SK-N-MC (cell line): ENCODE results near the gene LMF1.
"Not testable (repeated sequence)": the region's sequence is repeated elsewhere in the genome, so short reads cannot be mapped to it uniquely, and the experiment has no call there.

Source experiments
- DNase-seq: peaks from one replicate; pipeline ENCODE4 v3.0.0-alpha.2; 2011; ENCODE audit warnings: low read depth, low spot score
- H3K27ac ChIP-seq: fragments of 200-600 bp; sonication (generic); 2 replicates; pipeline ENCODE4 v1.5.1; 2016; ENCODE audit warnings: mixed run types
- H3K36me3 ChIP-seq: fragments of 200-600 bp; sonication (generic); 2 replicates; pipeline ENCODE4 v1.6.1; 2017; ENCODE audit warnings: antibody characterized with exemption, low read length, mixed read lengths; ENCODE audit not compliant: insufficient read depth
- H3K4me3 ChIP-seq: fragments of 200-600 bp; sonication (generic); 2 replicates; pipeline ENCODE4 v1.5.1; 2016
- H3K9ac ChIP-seq: fragments of 200-600 bp; sonication (generic); 2 replicates; pipeline ENCODE4 v1.8.0; 2017; ENCODE audit warnings: mixed run types, mixed read lengths; ENCODE audit not compliant: insufficient read length
- H3K9me3 ChIP-seq: fragments of 200-600 bp; sonication (generic); 2 replicates; pipeline ENCODE4 v1.6.1; 2017; ENCODE audit warnings: low read depth, mild to moderate bottlenecking, antibody characterized with exemption, low read length, moderate library complexity, mixed read lengths
- EZH2 ChIP-seq: fragments of 200-600 bp; sonication (generic); IDR thresholded peaks from one replicate; pipeline ENCODE4 v1.6.1; 2017; ENCODE audit warnings: antibody characterized with exemption
- FOXP2 ChIP-seq: optimal IDR thresholded peaks from 2 replicates; pipeline ENCODE3; 2011; ENCODE audit warnings: mild to moderate bottlenecking, moderate library complexity; ENCODE audit not compliant: insufficient read depth; ENCODE audit errors: extremely low read length, control extremely low read depth
- POLR2AphosphoS5 ChIP-seq: IDR thresholded peaks from 2 replicates; pipeline ENCODE4 v1.6.1; 2012; ENCODE audit warnings: mild to moderate bottlenecking, low read depth, low read length, borderline replicate concordance

LMF1 gene

DNA sequence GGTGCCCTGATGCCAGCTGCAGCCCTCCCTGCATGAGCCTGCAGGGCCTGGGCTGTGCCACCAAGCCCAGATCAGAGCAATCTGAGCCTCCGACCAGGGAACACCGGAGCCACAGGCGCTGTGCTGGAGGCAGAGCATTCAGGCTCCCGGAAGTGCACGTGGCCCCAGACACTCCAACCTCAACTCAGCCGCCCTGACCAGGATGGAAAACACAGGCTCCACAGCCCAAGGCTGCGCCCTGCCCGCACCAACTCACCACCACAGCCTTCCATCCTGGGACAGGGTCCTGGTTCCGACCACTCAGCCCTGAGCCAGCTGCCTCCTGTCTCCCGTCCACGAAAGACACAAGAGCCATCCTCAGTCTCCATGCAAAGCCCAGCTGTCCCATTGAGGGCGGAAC, 18.5 kb downstream of the LMF1 start:
- Histone ChIP-seq H3K36me3 (no peaks in the 10 kb centered on the region; the same call in 1 of the 2 replicates), H3K27ac (no peak overlapping the region), H3K9ac (no peak overlapping the region), H3K9me3 (no peaks in the 10 kb centered on the region), H3K4me3 (no peak overlapping the region)
- no peak for DNase-seq
- TF ChIP-seq POLR2AphosphoS5 (no peak), EZH2 (no peak), FOXP2 (no peak)

DNA sequence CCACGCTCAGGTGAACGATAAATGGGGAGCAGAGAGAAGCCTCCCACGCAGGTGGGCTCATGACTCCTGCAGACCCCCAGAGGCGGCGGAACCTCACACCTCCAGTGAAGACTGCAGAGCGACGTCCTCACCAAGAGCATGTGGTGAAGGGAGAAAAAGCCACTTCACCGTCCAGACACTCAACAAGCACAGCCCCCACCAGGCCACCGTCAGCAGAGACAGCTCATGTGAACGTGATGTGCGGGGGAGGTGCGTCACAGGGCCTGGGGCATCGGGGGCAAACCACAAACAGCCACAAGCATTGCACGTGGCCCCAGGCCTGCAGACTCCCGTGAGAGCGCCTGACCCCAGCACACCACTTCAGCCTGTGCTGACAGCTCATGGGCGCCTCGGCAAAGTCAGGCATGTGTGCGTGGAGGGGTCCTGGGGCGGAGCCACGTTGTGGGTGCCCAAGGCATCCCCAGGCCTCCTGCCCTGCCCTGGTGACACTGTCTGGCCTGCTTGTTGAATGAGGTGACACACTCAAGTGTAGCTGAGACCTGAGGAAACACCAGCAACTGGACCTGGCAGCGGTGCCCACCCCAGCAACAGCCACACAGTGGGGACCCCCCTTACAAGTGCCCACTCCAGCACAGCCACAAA, 19.0 kb downstream of the LMF1 start:
- H3K9me3 ChIP-seq, result no peaks in the 10 kb centered on the region
- no peak for DNase-seq
- no peak overlapping the region for H3K27ac ChIP-seq
- no peaks in the 10 kb centered on the region; the same call in 1 of the 2 replicates for H3K36me3 ChIP-seq
- TF ChIP-seq FOXP2 (no peak), EZH2 (no peak), POLR2AphosphoS5 (no peak)
- no peak overlapping the region for H3K4me3 ChIP-seq
- H3K9ac ChIP-seq, result no peak overlapping the region

DNA sequence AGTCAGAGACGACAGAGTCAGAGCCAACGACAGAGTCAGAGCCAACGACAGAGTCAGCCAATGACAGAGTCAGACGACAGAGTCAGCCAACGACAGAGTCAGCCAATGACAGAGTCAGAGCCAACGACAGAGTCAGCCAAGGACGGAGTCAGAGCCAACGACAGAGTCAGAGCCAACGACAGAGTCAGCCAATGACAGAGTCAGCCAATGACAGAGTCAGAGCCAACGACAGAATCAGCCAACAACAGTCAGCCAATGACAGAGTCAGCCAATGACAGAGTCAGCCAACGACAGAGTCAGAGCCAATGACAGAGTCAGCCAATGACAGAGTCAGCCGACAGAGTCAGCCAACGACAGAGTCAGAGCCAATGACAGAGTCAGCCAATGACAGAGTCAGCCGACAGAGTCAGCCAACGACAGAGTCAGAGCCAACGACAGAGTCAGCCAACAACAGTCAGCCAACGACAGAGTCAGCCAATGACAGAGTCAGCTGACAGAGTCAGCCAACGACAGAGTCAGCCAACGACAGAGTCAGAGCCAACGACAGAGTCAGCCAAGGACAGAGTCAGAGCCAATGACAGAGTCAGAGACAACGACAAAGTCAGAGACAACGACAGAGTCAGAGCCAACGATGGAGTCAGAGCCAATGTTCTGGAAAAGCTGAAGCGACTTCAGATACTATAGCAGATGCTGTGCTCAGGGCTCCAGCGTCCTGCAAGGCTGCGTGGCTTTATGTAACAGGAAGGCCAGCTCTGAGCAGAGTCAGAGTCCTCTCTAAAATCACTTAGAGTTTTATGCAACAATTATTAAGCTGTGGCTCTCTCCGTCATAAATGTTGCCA, 19.8 kb downstream of the LMF1 start:
- H3K9me3 ChIP-seq, DNase-seq, H3K36me3 ChIP-seq, H3K4me3 ChIP-seq, H3K27ac ChIP-seq, H3K9ac ChIP-seq: not testable (repeated sequence)

DNA sequence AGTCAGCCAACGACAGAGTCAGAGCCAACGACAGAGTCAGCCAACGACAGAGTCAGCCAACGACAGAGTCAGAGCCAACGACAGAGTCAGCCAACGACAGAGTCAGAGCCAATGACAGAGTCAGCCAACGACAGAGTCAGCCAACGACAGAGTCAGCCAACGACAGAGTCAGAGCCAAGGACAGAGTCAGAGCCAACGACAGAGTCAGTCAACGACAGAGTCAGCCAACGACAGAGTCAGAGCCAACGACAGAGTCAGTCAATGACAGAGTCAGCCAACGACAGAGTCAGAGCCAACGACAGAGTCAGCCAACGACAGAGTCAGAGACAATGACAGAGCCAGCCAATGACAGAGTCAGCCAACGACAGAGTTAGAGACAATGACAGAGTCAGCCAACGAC, 22.0 kb downstream of the LMF1 start:
- H3K4me3 ChIP-seq, H3K27ac ChIP-seq, H3K9me3 ChIP-seq, H3K9ac ChIP-seq, DNase-seq, H3K36me3 ChIP-seq: not testable (repeated sequence)

DNA sequence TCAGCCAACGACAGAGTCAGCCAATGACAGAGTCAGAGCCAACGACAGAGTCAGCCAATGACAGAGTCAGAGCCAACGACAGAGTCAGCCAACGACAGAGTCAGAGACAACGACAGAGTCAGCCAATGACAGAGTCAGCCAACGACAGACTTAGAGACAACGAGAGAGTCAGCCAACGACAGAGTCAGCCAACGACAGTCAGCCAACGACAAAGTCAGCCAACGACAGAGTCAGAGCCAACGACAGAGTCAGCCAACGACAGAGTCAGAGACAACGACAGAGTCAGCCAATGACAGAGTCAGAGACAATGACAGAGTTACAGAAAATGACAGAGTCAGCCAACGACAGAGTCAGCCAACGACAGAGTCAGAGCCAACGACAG, 22.9 kb downstream of the LMF1 start:
- not testable (repeated sequence) for H3K36me3 ChIP-seq, H3K9ac ChIP-seq, H3K9me3 ChIP-seq, H3K27ac ChIP-seq, H3K4me3 ChIP-seq, DNase-seq

DNA sequence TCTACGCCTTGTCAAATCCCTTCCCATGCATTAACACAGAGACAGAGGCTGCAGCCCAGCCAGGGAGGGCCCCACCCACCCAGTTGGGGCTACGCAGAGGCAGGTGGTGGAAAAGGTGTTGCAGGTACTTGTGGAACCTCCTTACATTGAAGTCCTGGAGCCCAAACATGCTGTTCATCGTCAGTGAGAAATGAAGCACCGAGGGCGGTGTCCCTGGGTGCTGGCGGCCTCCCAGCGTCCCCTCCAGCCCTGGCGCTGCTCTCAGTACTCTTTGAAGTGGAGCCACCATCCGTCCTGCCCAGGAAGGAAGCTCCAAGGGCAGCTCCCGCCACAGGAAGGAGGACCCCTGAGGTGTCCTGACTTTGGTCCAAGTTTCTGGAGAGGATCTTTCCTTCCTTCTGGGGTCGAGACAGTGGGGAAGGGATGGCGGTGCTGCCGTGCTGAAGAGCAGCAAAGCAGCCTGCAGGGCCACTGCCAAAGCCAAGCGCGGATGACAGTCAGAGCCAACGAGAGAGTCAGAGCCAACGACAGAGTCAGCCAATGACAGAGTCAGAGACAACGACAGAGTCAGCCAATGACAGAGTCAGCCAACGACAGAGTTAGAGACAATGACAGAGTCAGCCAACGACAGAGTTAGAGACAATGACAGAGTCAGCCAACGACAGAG, 23.4 kb downstream of the LMF1 start:
- no peak for DNase-seq
- H3K36me3 ChIP-seq, result no peaks in the 10 kb centered on the region; the same call in 1 of the 2 replicates
- H3K9me3 ChIP-seq, result no peaks in the 10 kb centered on the region
- TF ChIP-seq POLR2AphosphoS5 (no peak), EZH2 (no peak), FOXP2 (no peak)
- no peak overlapping the region for H3K9ac ChIP-seq
- no peak overlapping the region; the same call in 1 of the 2 replicates for H3K4me3 ChIP-seq
- H3K27ac ChIP-seq, result no peak overlapping the region

DNA sequence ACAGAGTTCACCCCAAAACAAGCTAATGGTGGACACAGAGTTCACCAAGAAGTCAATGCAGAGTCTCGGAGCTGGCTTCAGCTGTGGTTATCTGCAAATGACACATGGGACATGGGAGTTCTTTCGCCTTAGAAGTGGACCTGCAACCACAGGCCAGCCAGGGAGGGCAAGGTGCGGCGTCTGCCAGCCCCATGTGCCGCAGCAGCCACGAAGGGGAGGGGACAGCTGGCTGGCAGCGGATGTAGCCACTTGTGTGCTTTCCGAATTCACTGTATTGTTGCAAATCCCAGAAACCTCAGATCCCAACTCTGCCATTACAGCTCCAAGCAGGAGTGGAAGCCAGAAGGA, 24.8 kb downstream of the LMF1 start:
- Histone ChIP-seq H3K9ac (no peak overlapping the region), H3K4me3 (no peak overlapping the region), H3K36me3 (peaks cover 5% of the 10 kb centered on the region; the same call in 1 of the 2 replicates), H3K9me3 (no peaks in the 10 kb centered on the region), H3K27ac (no peak overlapping the region)
- TF ChIP-seq EZH2 (no peak), POLR2AphosphoS5 (no peak), FOXP2 (no peak)
- no peak for DNase-seq

DNA sequence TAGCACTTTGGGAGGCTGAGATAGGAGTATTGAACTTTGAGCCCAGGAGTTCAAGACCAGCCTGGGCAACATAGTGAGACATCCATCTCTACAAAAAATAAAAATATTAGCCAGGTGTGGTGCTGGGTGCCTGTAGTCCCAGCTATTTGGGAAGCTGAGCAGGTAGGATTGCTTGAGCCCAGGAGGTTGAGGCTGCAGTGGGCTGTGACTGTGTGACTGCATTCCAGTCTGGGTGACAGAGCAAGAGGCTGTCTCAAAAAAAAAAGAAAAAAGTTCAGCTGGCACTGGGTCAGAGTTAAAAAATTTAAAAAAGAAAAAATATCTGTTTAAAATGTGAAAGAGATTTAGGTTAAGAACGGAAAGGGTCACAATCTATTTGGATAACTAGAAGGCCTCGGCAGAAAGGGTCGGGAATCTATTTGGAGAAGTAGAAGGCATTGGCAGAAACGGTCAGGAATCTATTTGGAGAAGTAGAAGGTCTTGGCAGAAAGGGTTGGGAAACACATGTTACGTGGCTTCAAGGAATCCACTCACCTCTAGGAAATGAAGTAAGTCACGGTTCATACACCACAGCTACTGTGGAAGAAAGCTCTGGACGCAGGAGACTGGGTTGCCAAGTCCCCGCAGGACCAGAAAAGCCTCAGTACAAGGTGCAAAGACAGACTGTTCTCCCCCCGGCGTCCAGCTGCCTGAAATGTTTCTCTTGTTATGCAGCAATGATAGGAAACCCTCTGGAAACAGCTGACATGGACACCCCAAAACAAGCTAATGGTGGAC, 25.3 kb downstream of the LMF1 start:
- no peak overlapping the region for H3K27ac ChIP-seq
- H3K9me3 ChIP-seq, result no peaks in the 10 kb centered on the region
- peaks cover 5% of the 10 kb centered on the region; the same call in 1 of the 2 replicates for H3K36me3 ChIP-seq
- TF ChIP-seq POLR2AphosphoS5 (no peak), EZH2 (no peak), FOXP2 (no peak)
- H3K9ac ChIP-seq, result no peak overlapping the region
- H3K4me3 ChIP-seq, result no peak overlapping the region
- DNase-seq, result no peak
